GM23338 (cell line): ENCODE measurements around the gene MRPL44. TPM values are rescaled to one million over a fixed set of nuclear protein-coding genes. Genes with fewer than 3 reads are reported as not detected.

ENCODE experiments used
- ATAC-seq: fragments of 200-7000 bp; cut with Tn5 transposase; 3 replicates; pipeline ENCODE4 v1.9.1; 2020
- DNase-seq: peaks from one replicate; pipeline ENCODE4 v3.0.0-alpha.2; 2015; ENCODE audit warnings: low spot score
- H2AFZ ChIP-seq: fragments of 200-600 bp; sonication (generic); 2 replicates; pipeline ENCODE4 v1.8.0; 2016; ENCODE audit warnings: antibody characterized with exemption, mild to moderate bottlenecking, moderate library complexity
- H3F3A ChIP-seq: fragments of 200-600 bp; sonication (generic); replicated peaks from 2 replicates; pipeline ENCODE4 v1.8.0; 2017; ENCODE audit warnings: antibody characterized with exemption, mixed run types, low read depth
- H3K27ac ChIP-seq: fragments of 200-600 bp; sonication (generic); 2 replicates; pipeline ENCODE4 v1.6.1; 2016; ENCODE audit warnings: low read depth
- H3K27me3 ChIP-seq: fragments of 200-600 bp; sonication (generic); 2 replicates; pipeline ENCODE4 v1.8.0; 2016; ENCODE audit warnings: mild to moderate bottlenecking, mixed run types, moderate library complexity; ENCODE audit not compliant: insufficient read depth
- H3K36me3 ChIP-seq: fragments of 200-600 bp; sonication (generic); 2 replicates; pipeline ENCODE4 v1.8.0; 2016; ENCODE audit warnings: mild to moderate bottlenecking; ENCODE audit not compliant: insufficient read depth
- H3K4me1 ChIP-seq: fragments of 200-600 bp; sonication (generic); 2 replicates; pipeline ENCODE4 v1.8.0; 2016; ENCODE audit warnings: mild to moderate bottlenecking, moderate library complexity; ENCODE audit not compliant: insufficient read depth
- H3K4me2 ChIP-seq: fragments of 200-600 bp; sonication (generic); 2 replicates; pipeline ENCODE4 v1.7.1; 2017; ENCODE audit warnings: mixed run types
- H3K4me3 ChIP-seq: fragments of 200-600 bp; sonication (generic); 2 replicates; pipeline ENCODE4 v1.6.1; 2016; ENCODE audit warnings: mixed run types
- H3K79me2 ChIP-seq: fragments of 200-600 bp; sonication (generic); replicated peaks from 2 replicates; pipeline ENCODE4 v1.8.0; 2017; ENCODE audit warnings: mild to moderate bottlenecking; ENCODE audit not compliant: insufficient read depth
- H3K9me2 ChIP-seq: fragments of 200-600 bp; sonication (generic); 2 replicates; pipeline ENCODE4 v1.8.0; 2017; ENCODE audit not compliant: insufficient read depth
- H4K20me1 ChIP-seq: fragments of 200-600 bp; sonication (generic); replicated peaks from 2 replicates; pipeline ENCODE4 v1.8.0; 2017; ENCODE audit warnings: mild to moderate bottlenecking; ENCODE audit not compliant: insufficient read depth
- H3K27ac Mint-ChIP-seq: 2 replicates; pipeline ENCODE4 v1.8.0; 2020; ENCODE audit warnings: inconsistent platforms, mild to moderate bottlenecking, moderate library complexity, mixed read lengths
- H3K27me3 Mint-ChIP-seq: 3 replicates; pipeline ENCODE4 v1.8.0; 2022; ENCODE audit warnings: low read depth, mild to moderate bottlenecking, moderate library complexity, mixed read lengths, inconsistent platforms; ENCODE audit not compliant: insufficient read depth, poor library complexity
- H3K36me3 Mint-ChIP-seq: 3 replicates; pipeline ENCODE4 v1.8.0; 2021; ENCODE audit warnings: low read depth, mild to moderate bottlenecking, inconsistent platforms, moderate library complexity, mixed read lengths
- H3K4me1 Mint-ChIP-seq: 3 replicates; pipeline ENCODE4 v1.8.0; 2020; ENCODE audit warnings: mild to moderate bottlenecking, inconsistent platforms, mixed read lengths
- H3K4me3 Mint-ChIP-seq: 3 replicates; pipeline ENCODE4 v1.8.0; 2021; ENCODE audit warnings: moderate library complexity, mild to moderate bottlenecking, inconsistent platforms, mixed read lengths
- H3K9me3 Mint-ChIP-seq: 3 replicates; pipeline ENCODE4 v1.8.0; 2020; ENCODE audit warnings: moderate library complexity, mild to moderate bottlenecking, inconsistent platforms, mixed read lengths
- CREB1 ChIP-seq: fragments of 250-450 bp; sonication (Bioruptor Pico); IDR thresholded peaks from 2 replicates; pipeline ENCODE4 v1.5.0; 2020; ENCODE audit warnings: low read depth, mild to moderate bottlenecking, moderate library complexity
- CTCF ChIP-seq, 2 experiments: fragments of 200-600 bp in 1 of 2; sonication (generic) in 1 of 2; conservative IDR thresholded peaks; 2 replicates each; pipeline versions ENCODE4 v1.5.1 to v1.6.1; 2016 to 2017; ENCODE audit warnings: antibody characterized with exemption in 2 of 2, low read depth in 2 of 2, mild to moderate bottlenecking in 2 of 2, moderate library complexity in 1 of 2
- EZH2 ChIP-seq: fragments of 200-600 bp; sonication (generic); IDR thresholded peaks from one replicate; pipeline ENCODE4 v1.8.0; 2017; ENCODE audit warnings: antibody characterized with exemption, mild to moderate bottlenecking, low read depth; ENCODE audit not compliant: unreplicated experiment
- EZH2phosphoT487 ChIP-seq: fragments of 200-600 bp; sonication (generic); IDR thresholded peaks from one replicate; pipeline ENCODE4 v1.8.1; 2018; ENCODE audit warnings: antibody characterized with exemption; ENCODE audit not compliant: unreplicated experiment
- JUNB ChIP-seq: IDR thresholded peaks from one replicate; pipeline ENCODE4 v1.6.1; 2016; ENCODE audit warnings: antibody characterized with exemption; ENCODE audit not compliant: unreplicated experiment
- REST ChIP-seq: IDR thresholded peaks from one replicate; pipeline ENCODE4 v1.6.1; 2018; ENCODE audit warnings: antibody characterized with exemption; ENCODE audit not compliant: unreplicated experiment
- ZNF114 ChIP-seq: fragments of 250-450 bp; sonication (Bioruptor Pico); IDR thresholded peaks from 2 replicates; pipeline ENCODE4 v1.5.0; 2020; ENCODE audit warnings: mild to moderate bottlenecking, moderate library complexity
- polyA plus RNA-seq: library from polyadenylated mRNA; unstranded; fragments of >200 nt; fragmentation: Nextera tagmentation; extraction: Ambion mirVana; gene quantifications from 2 replicates; pipeline ENCODE4 v1.2.1, GENCODE V29; 2016
- total RNA-seq: library from RNA; depleted of rRNA; stranded (reverse); fragments of >200 nt; shearing (Covaris generic); gene quantifications from 2 replicates; pipeline ENCODE4 v1.2.3, GENCODE V29; 2014
- TF ChIP-seq, protein P1 (sequence below): fragments of 250-450 bp; sonication (Bioruptor Pico); IDR thresholded peaks from 2 replicates; pipeline ENCODE4 v1.5.0; 2020; ENCODE audit warnings: mild to moderate bottlenecking, moderate library complexity

MRPL44 gene
- total and polyA plus RNA-seq, 2 experiments from 2014 or later = 38.4 to 55.8 TPM

- Histone ChIP-seq H3K27ac (no peak overlapping the region), H3K4me3 (peak overlapping the region; percentile 95), H2AFZ (0 out of 2 replicates have a peak overlapping the region, but pooled peaks have one; percentile 0), H3K36me3 (no peaks in the 10 kb centered on the region), H3K27me3 (no peaks in the 10 kb centered on the region), H3K4me2 (peak overlapping the region; percentile 98), H4K20me1 (peaks cover 10% of the 10 kb centered on the region; the same call in 1 of the 2 replicates), H3K9me2 (no peaks in the 10 kb centered on the region), H3K4me1 (peaks cover 54% of the 10 kb centered on the region), H3F3A (no peaks in the 10 kb centered on the region), H3K79me2 (peaks cover 47% of the 10 kb centered on the region)
- peaks cover 9% of the 10 kb centered on the region for H3K27me3 Mint-ChIP-seq
- H3K27ac Mint-ChIP-seq = no peak overlapping the region
- H3K4me3 Mint-ChIP-seq = peak overlapping the region; percentile 35; the same call in 2 of the 3 replicates
- H3K9me3 Mint-ChIP-seq = peaks cover 3% of the 10 kb centered on the region; the same call in 1 of the 3 replicates
- peaks cover 12% of the 10 kb centered on the region for H3K36me3 Mint-ChIP-seq
- DNase-seq (no peak), ATAC-seq (no peak)
- peaks cover 46% of the 10 kb centered on the region for H3K4me1 Mint-ChIP-seq
- TF ChIP-seq EZH2phosphoT487 (no peak), EZH2 (no peak)
These were observed 11.5 kb upstream of the MRPL44 start for GRCh38 chr2:223945755-223946154.

DNA sequence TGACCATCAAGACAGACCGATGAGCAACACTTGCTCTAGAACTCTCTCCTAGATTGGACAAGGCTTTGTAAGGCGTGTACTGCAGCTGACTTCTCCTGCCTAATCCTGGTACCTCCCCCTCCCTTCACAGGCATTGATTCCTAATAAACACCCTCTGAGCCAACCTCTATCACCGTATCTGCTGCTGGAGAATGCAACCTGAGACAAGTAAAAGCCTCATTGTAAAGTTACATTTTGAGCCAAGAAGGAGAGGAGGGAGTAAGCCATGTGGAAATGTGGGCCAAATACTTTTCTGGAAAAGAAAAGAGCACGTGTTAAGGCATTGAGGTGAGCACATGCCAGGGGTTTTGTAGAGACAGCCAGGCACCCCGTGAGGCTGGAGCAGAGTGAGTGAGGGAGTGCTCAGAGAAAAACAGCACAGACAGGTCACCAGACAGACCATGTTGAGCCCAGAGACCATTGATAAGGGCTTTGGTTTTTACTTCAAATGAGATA lies 9.5 kb upstream of the MRPL44 start:
- H3K36me3 Mint-ChIP-seq = peaks cover 3% of the 10 kb centered on the region
- H3K4me1 Mint-ChIP-seq = peaks cover 54% of the 10 kb centered on the region
- Histone ChIP-seq H3K4me2 (peak overlapping the region; percentile 51), H3K27ac (no peak overlapping the region), H3F3A (no peaks in the 10 kb centered on the region), H3K4me1 (peaks cover 51% of the 10 kb centered on the region), H3K79me2 (peaks cover 28% of the 10 kb centered on the region), H3K4me3 (no peak overlapping the region), H3K27me3 (no peaks in the 10 kb centered on the region), H3K36me3 (no peaks in the 10 kb centered on the region), H3K9me2 (no peaks in the 10 kb centered on the region), H4K20me1 (peaks cover 10% of the 10 kb centered on the region; the same call in 1 of the 2 replicates), H2AFZ (peak overlapping the region; percentile 0; the same call in 1 of the 2 replicates)
- H3K4me3 Mint-ChIP-seq = peak overlapping the region; percentile 16; the same call in 1 of the 3 replicates
- ATAC-seq = peak; percentile 1; the same call in 2 of the 3 replicates
- peak; percentile 60 for DNase-seq
- H3K9me3 Mint-ChIP-seq = peaks cover 3% of the 10 kb centered on the region; the same call in 1 of the 3 replicates
- H3K27ac Mint-ChIP-seq = peak overlapping the region; percentile 2
- H3K27me3 Mint-ChIP-seq = peaks cover 9% of the 10 kb centered on the region
- TF ChIP-seq CREB1 (CRISPR knock-in tag) (no peak), REST (no peak), ZNF114 (CRISPR knock-in tag) (no peak), JUNB (no peak), CTCF (conservative IDR thresholded peaks at IDR 0.05; ENCODE audit: low read depth in 2 of 2) (no peak)
- TF ChIP-seq, protein P1, sequence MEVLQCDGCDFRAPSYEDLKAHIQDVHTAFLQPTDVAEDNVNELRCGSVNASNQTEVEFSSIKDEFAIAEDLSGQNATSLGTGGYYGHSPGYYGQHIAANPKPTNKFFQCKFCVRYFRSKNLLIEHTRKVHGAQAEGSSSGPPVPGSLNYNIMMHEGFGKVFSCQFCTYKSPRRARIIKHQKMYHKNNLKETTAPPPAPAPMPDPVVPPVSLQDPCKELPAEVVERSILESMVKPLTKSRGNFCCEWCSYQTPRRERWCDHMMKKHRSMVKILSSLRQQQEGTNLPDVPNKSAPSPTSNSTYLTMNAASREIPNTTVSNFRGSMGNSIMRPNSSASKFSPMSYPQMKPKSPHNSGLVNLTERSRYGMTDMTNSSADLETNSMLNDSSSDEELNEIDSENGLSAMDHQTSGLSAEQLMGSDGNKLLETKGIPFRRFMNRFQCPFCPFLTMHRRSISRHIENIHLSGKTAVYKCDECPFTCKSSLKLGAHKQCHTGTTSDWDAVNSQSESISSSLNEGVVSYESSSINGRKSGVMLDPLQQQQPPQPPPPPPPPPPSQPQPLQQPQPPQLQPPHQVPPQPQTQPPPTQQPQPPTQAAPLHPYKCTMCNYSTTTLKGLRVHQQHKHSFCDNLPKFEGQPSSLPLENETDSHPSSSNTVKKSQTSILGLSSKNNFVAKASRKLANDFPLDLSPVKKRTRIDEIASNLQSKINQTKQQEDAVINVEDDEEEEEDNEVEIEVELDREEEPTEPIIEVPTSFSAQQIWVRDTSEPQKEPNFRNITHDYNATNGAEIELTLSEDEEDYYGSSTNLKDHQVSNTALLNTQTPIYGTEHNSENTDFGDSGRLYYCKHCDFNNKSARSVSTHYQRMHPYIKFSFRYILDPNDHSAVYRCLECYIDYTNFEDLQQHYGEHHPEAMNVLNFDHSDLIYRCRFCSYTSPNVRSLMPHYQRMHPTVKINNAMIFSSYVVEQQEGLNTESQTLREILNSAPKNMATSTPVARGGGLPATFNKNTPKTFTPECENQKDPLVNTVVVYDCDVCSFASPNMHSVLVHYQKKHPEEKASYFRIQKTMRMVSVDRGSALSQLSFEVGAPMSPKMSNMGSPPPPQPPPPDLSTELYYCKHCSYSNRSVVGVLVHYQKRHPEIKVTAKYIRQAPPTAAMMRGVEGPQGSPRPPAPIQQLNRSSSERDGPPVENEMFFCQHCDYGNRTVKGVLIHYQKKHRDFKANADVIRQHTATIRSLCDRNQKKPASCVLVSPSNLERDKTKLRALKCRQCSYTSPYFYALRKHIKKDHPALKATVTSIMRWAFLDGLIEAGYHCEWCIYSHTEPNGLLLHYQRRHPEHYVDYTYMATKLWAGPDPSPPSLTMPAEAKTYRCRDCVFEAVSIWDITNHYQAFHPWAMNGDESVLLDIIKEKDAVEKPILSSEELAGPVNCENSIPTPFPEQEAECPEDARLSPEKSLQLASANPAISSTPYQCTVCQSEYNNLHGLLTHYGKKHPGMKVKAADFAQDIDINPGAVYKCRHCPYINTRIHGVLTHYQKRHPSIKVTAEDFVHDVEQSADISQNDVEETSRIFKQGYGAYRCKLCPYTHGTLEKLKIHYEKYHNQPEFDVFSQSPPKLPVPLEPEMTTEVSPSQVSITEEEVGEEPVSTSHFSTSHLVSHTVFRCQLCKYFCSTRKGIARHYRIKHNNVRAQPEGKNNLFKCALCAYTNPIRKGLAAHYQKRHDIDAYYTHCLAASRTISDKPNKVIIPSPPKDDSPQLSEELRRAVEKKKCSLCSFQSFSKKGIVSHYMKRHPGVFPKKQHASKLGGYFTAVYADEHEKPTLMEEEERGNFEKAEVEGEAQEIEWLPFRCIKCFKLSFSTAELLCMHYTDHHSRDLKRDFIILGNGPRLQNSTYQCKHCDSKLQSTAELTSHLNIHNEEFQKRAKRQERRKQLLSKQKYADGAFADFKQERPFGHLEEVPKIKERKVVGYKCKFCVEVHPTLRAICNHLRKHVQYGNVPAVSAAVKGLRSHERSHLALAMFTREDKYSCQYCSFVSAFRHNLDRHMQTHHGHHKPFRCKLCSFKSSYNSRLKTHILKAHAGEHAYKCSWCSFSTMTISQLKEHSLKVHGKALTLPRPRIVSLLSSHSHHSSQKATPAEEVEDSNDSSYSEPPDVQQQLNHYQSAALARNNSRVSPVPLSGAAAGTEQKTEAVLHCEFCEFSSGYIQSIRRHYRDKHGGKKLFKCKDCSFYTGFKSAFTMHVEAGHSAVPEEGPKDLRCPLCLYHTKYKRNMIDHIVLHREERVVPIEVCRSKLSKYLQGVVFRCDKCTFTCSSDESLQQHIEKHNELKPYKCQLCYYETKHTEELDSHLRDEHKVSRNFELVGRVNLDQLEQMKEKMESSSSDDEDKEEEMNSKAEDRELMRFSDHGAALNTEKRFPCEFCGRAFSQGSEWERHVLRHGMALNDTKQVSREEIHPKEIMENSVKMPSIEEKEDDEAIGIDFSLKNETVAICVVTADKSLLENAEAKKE = no peak
